Liver (tissue), 9 donors: ENCODE results near the gene OR2F2. TPM values are rescaled to one million over a fixed set of nuclear protein-coding genes. Genes with fewer than 3 reads are reported as not detected.

Experiments used
- DNase-seq: peaks from one replicate; pipeline ENCODE4 v3.0.0-alpha.2; 2017; ENCODE audit warnings: low spot score
- H3K27ac ChIP-seq, 2 donors: one replicate each; pipeline ENCODE4 v1.7.0; 2013; ENCODE audit warnings: inconsistent platforms in 2 of 2, low read length in 2 of 2, control low read depth in 1 of 2, low read depth in 1 of 2, mild to moderate bottlenecking in 1 of 2
- H3K27me3 ChIP-seq, 4 donors: one replicate each; pipeline versions ENCODE4 v1.6.1 to v1.7.0; 2013; ENCODE audit warnings: low read length in 3 of 4, inconsistent platforms in 1 of 4, mild to moderate bottlenecking in 1 of 4, moderate library complexity in 1 of 4; ENCODE audit not compliant: control insufficient read depth in 4 of 4, insufficient read depth in 4 of 4
- H3K36me3 ChIP-seq, 4 donors: one replicate each; pipeline versions ENCODE4 v1.6.1 to v1.7.0; 2013; ENCODE audit warnings: low read length in 3 of 4, mild to moderate bottlenecking in 3 of 4, low read depth in 1 of 4, moderate library complexity in 1 of 4; ENCODE audit not compliant: control insufficient read depth in 4 of 4, insufficient read depth in 3 of 4
- H3K4me1 ChIP-seq, 4 donors: one replicate each; pipeline versions ENCODE4 v1.6.1 to v1.7.0; 2013; ENCODE audit warnings: low read length in 3 of 4, mild to moderate bottlenecking in 3 of 4, moderate library complexity in 1 of 4; ENCODE audit not compliant: control insufficient read depth in 4 of 4, insufficient read depth in 4 of 4
- H3K4me3 ChIP-seq, 3 donors: one replicate each; pipeline versions ENCODE4 v1.6.1 to v1.7.0; 2013; ENCODE audit warnings: low read length in 3 of 3, control low read depth in 1 of 3, low read depth in 1 of 3, mild to moderate bottlenecking in 1 of 3
- H3K9ac ChIP-seq, 2 donors: one replicate each; pipeline ENCODE4 v1.7.0; 2013; ENCODE audit warnings: low read length in 2 of 2, mild to moderate bottlenecking in 2 of 2, moderate library complexity in 2 of 2, control low read depth in 1 of 2, low read depth in 1 of 2
- H3K9me3 ChIP-seq, 4 donors: one replicate each; pipeline versions ENCODE4 v1.6.1 to v1.7.0; 2013; ENCODE audit warnings: low read length in 3 of 4; ENCODE audit not compliant: control insufficient read depth in 4 of 4
- CTCF ChIP-seq: fragments of 150-350 bp; IDR thresholded peaks from 2 replicates; pipeline ENCODE4 v1.5.1; 2017; ENCODE audit warnings: improper control_type of control experiment, low read depth, low read length; ENCODE audit not compliant: missing input control
- EGR1 ChIP-seq, 2 donors: IDR thresholded peaks; 2 replicates each; pipeline ENCODE4 v1.6.1; 2016 to 2018; ENCODE audit warnings: antibody characterized with exemption in 2 of 2, low read depth in 2 of 2
- FOXA1 ChIP-seq: IDR thresholded peaks from 2 replicates; pipeline ENCODE4 v1.6.1; 2016; ENCODE audit warnings: antibody characterized with exemption
- FOXA2 ChIP-seq: IDR thresholded peaks from 2 replicates; pipeline ENCODE4 v1.6.1; 2016; ENCODE audit warnings: antibody characterized with exemption
- GABPA ChIP-seq, 2 donors: IDR thresholded peaks in 1 of 2; conservative IDR thresholded peaks in 1 of 2; 2 replicates each; pipeline ENCODE4 v1.6.1; 2016; ENCODE audit warnings: antibody characterized with exemption in 2 of 2, mild to moderate bottlenecking in 1 of 2, moderate library complexity in 1 of 2
- HNF4A ChIP-seq, 2 donors: conservative IDR thresholded peaks; 2 replicates each; pipeline ENCODE4 v1.6.1; 2016; ENCODE audit warnings: antibody characterized with exemption in 2 of 2, mild to moderate bottlenecking in 2 of 2
- HNF4G ChIP-seq: IDR thresholded peaks from 2 replicates; pipeline ENCODE4 v1.6.1; 2016; ENCODE audit warnings: antibody characterized with exemption
- JUND ChIP-seq, 2 donors: IDR thresholded peaks; 2 replicates each; pipeline ENCODE4 v1.6.1; 2016; ENCODE audit warnings: antibody characterized with exemption in 2 of 2
- NR2F2 ChIP-seq: IDR thresholded peaks from 2 replicates; pipeline ENCODE4 v1.6.1; 2016; ENCODE audit warnings: antibody characterized with exemption
- RAD21 ChIP-seq, 2 donors: IDR thresholded peaks; 2 replicates each; pipeline ENCODE4 v1.6.1; 2016; ENCODE audit warnings: antibody characterized with exemption in 2 of 2, mild to moderate bottlenecking in 2 of 2
- RXRA ChIP-seq, 2 donors: IDR thresholded peaks; 2 replicates each; pipeline ENCODE4 v1.6.1; 2017 to 2018; ENCODE audit warnings: antibody characterized with exemption in 2 of 2, mild to moderate bottlenecking in 1 of 2
- SP1 ChIP-seq: IDR thresholded peaks from 2 replicates; pipeline ENCODE4 v1.6.1; 2018; ENCODE audit warnings: antibody characterized with exemption, mild to moderate bottlenecking
- TAF1 ChIP-seq: conservative IDR thresholded peaks from 2 replicates; pipeline ENCODE4 v1.6.1; 2016; ENCODE audit warnings: antibody characterized with exemption, mild to moderate bottlenecking
- YY1 ChIP-seq: IDR thresholded peaks from 2 replicates; pipeline ENCODE4 v1.6.1; 2016; ENCODE audit warnings: antibody characterized with exemption, mild to moderate bottlenecking
- WGBS: extraction: QIAGEN DNeasy Blood & Tissue Kit; methylation state at CpG from one replicate; pipeline ENCODE4 v1.1.7; 2013; 5-methylcytosine and 5-hydroxymethylcytosine counted together
- polyA plus RNA-seq, 2 donors: library from polyadenylated mRNA; stranded (reverse) in 1 of 2; unstranded in 1 of 2; fragments of 200-250 nt in 1 of 2; fragments of >200 nt in 1 of 2; fragmentation: Nextera tagmentation in 1 of 2; extraction: Ambion mirVana in 1 of 2; gene quantifications; one replicate each; pipeline versions ENCODE4 v1.2.1 to v1.2.3, GENCODE V29; 2013 to 2015
- total RNA-seq, 2 donors: library from RNA; depleted of rRNA; stranded (reverse); fragments of >200 nt; gene quantifications; one replicate each; pipeline ENCODE4 v1.2.3, GENCODE V29; 2014
- TF ChIP-seq, protein P1 (sequence below): IDR thresholded peaks from 2 replicates; pipeline ENCODE4 v1.6.1; 2016; ENCODE audit warnings: antibody characterized with exemption, mild to moderate bottlenecking
- TF ChIP-seq, protein P2 (sequence below): IDR thresholded peaks from 2 replicates; pipeline ENCODE4 v1.6.1; 2016; ENCODE audit warnings: antibody characterized with exemption
- TF ChIP-seq, protein P3 (sequence below): IDR thresholded peaks from 2 replicates; pipeline ENCODE4 v1.6.1; 2016; ENCODE audit warnings: antibody characterized with exemption
- TF ChIP-seq, protein P4 (sequence below): IDR thresholded peaks from 2 replicates; pipeline ENCODE4 v1.6.1; 2016; ENCODE audit warnings: antibody characterized with exemption
- donor health status: healthy.
- donor health status: healthy.
- donor health status: healthy.
- donor health status: healthy.
- donor health status: healthy.

The OR2F2 gene
- total and polyA plus RNA-seq, 4 donors = not detected

DNA sequence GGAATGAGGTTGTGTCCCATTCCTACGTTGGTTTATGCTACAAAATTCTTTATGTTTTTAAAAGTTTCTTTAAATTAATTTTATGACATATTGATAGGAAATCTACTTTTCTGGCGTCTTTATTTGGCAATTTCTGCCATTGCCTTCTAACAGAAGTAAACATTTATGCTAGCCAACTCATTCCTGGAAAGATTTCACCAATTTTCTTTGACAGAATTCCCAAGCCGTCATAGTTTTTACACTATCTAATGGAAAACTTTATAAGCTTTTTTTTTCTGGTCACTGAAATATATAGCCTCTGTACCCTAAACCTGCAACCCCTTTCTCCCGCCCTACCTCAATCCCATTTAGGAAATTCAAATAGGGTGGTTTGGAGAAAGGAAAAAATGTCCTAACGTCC, 26.9 kb upstream of the OR2F2 start:
- H3K27ac ChIP-seq = no peak overlapping the region
- no peaks in the 10 kb centered on the region for H3K36me3 ChIP-seq
- no peak overlapping the region for H3K4me3 ChIP-seq
- no peaks in the 10 kb centered on the region for H3K27me3 ChIP-seq
- H3K4me1 ChIP-seq = no peaks in the 10 kb centered on the region
- TF ChIP-seq, protein P1, sequence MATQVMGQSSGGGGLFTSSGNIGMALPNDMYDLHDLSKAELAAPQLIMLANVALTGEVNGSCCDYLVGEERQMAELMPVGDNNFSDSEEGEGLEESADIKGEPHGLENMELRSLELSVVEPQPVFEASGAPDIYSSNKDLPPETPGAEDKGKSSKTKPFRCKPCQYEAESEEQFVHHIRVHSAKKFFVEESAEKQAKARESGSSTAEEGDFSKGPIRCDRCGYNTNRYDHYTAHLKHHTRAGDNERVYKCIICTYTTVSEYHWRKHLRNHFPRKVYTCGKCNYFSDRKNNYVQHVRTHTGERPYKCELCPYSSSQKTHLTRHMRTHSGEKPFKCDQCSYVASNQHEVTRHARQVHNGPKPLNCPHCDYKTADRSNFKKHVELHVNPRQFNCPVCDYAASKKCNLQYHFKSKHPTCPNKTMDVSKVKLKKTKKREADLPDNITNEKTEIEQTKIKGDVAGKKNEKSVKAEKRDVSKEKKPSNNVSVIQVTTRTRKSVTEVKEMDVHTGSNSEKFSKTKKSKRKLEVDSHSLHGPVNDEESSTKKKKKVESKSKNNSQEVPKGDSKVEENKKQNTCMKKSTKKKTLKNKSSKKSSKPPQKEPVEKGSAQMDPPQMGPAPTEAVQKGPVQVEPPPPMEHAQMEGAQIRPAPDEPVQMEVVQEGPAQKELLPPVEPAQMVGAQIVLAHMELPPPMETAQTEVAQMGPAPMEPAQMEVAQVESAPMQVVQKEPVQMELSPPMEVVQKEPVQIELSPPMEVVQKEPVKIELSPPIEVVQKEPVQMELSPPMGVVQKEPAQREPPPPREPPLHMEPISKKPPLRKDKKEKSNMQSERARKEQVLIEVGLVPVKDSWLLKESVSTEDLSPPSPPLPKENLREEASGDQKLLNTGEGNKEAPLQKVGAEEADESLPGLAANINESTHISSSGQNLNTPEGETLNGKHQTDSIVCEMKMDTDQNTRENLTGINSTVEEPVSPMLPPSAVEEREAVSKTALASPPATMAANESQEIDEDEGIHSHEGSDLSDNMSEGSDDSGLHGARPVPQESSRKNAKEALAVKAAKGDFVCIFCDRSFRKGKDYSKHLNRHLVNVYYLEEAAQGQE = no peak
- TF ChIP-seq, protein P2, sequence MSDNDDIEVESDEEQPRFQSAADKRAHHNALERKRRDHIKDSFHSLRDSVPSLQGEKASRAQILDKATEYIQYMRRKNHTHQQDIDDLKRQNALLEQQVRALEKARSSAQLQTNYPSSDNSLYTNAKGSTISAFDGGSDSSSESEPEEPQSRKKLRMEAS = no peak
- TF ChIP-seq YY1 = no peak
- no peak for TF ChIP-seq TAF1
- TF ChIP-seq HNF4G = no peak
- TF ChIP-seq CTCF = no peak
- no peak for TF ChIP-seq RAD21 (IDR thresholded peaks at IDR 0.05)
- no peak for TF ChIP-seq RXRA (IDR thresholded peaks at IDR 0.05)
- no peak for TF ChIP-seq GABPA (IDR thresholded peaks at IDR 0.05 in 1 of 2, conservative IDR thresholded peaks at IDR 0.05 in 1 of 2)
- TF ChIP-seq, protein P3, sequence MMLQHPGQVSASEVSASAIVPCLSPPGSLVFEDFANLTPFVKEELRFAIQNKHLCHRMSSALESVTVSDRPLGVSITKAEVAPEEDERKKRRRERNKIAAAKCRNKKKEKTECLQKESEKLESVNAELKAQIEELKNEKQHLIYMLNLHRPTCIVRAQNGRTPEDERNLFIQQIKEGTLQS = no peak
- TF ChIP-seq EGR1 (IDR thresholded peaks at IDR 0.05; ENCODE audit: low read depth in 2 of 2) = no peak
- WGBS = 58% methylated on average over 5 of the region's 5 CpGs
- no peaks in the 10 kb centered on the region for H3K9me3 ChIP-seq
- no peak overlapping the region for H3K9ac ChIP-seq
- no peak for DNase-seq

DNA sequence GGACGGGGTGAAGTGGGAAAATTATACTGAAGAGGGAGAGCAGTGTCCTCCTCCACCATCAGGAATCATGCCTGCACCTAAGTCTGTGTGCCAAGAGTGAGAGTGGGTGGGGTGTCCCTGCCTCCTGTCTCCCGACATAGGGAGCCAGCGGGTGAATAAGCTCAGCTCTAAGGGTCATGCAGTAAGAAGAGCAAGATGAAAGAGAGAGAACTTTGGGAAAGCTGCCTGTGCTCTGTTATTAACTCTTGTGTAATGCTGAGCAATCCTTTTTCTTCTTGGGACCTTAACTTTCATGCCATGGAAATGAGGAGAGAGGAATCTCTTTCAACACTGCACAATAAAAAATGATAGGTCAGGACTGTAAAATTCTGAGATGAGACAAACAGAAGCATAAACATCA, 25.2 kb upstream of the OR2F2 start:
- no peak overlapping the region for H3K27ac ChIP-seq
- no peak overlapping the region for H3K9ac ChIP-seq
- DNase-seq = no peak
- H3K4me1 ChIP-seq = peaks cover 0 to 11% (median 3%) of the 10 kb centered on the region in 4 donors
- WGBS = 85% methylated on average over 3 of the region's 3 CpGs
- H3K9me3 ChIP-seq = no peaks in the 10 kb centered on the region
- H3K4me3 ChIP-seq = no peak overlapping the region
- H3K27me3 ChIP-seq = no peaks in the 10 kb centered on the region
- no peaks in the 10 kb centered on the region for H3K36me3 ChIP-seq
- no peak for TF ChIP-seq SP1
- no peak for TF ChIP-seq YY1
- TF ChIP-seq HNF4A (conservative IDR thresholded peaks at IDR 0.05) = no peak
- TF ChIP-seq FOXA2 = no peak
- no peak for TF ChIP-seq NR2F2
- no peak for TF ChIP-seq FOXA1
- TF ChIP-seq, protein P1 = no peak
- no peak for TF ChIP-seq JUND (IDR thresholded peaks at IDR 0.05)
- TF ChIP-seq EGR1 (IDR thresholded peaks at IDR 0.05; ENCODE audit: low read depth in 2 of 2) = no peak
- TF ChIP-seq, protein P4, sequence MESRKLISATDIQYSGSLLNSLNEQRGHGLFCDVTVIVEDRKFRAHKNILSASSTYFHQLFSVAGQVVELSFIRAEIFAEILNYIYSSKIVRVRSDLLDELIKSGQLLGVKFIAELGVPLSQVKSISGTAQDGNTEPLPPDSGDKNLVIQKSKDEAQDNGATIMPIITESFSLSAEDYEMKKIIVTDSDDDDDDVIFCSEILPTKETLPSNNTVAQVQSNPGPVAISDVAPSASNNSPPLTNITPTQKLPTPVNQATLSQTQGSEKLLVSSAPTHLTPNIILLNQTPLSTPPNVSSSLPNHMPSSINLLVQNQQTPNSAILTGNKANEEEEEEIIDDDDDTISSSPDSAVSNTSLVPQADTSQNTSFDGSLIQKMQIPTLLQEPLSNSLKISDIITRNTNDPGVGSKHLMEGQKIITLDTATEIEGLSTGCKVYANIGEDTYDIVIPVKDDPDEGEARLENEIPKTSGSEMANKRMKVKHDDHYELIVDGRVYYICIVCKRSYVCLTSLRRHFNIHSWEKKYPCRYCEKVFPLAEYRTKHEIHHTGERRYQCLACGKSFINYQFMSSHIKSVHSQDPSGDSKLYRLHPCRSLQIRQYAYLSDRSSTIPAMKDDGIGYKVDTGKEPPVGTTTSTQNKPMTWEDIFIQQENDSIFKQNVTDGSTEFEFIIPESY = no peak
- TF ChIP-seq RXRA (IDR thresholded peaks at IDR 0.05) = no peak
- TF ChIP-seq, protein P2 = no peak
- no peak for TF ChIP-seq CTCF
- no peak for TF ChIP-seq RAD21 (IDR thresholded peaks at IDR 0.05)
- no peak for TF ChIP-seq HNF4G
- TF ChIP-seq GABPA (IDR thresholded peaks at IDR 0.05 in 1 of 2, conservative IDR thresholded peaks at IDR 0.05 in 1 of 2) = no peak
